NCI-H146 treated with DMSO at 0.1 percent for 48 hours (cell line): Measurements from ENCODE around the gene XPR1.
A peak's percentile ranks its signal among the peaks of the same experiment; 100 is the strongest.

Experiments used
- DNase-seq: peaks from one replicate; lab custom pipeline; 2025; ENCODE audit not compliant: unreplicated experiment; lab: John Stamatoyannopoulos, UW

XPR1 gene

GRCh38 chr1:180912211-180912800, 280.5 kb downstream of the XPR1 start:
- DNase-seq, result no peak

- DNase-seq, result peak; percentile 26
These were observed 281.2 kb downstream of the XPR1 start, which contains the start of gene KIAA1614 for GRCh38 chr1:180912801-180913565. Gene KIAA1614 (plus strand): TSS chr1:180912897. CDS start chr1:180913244, 347 bp downstream.

GRCh38 chr1:180915426-180915965, 283.7 kb downstream of the XPR1 start:
- DNase-seq, result no peak

GRCh38 chr1:180916012-180916770, 284.4 kb downstream of the XPR1 start:
- no peak for DNase-seq

- DNase-seq, result no peak
These were observed 284.9 kb downstream of the XPR1 start for GRCh38 chr1:180916771-180917170.

GRCh38 chr1:180917306-180918065, 285.7 kb downstream of the XPR1 start:
- DNase-seq, result no peak

- DNase-seq, result no peak
These were observed 286.7 kb downstream of the XPR1 start for GRCh38 chr1:180918519-180918918.

GRCh38 chr1:180919183-180919700, 287.4 kb downstream of the XPR1 start:
- no peak for DNase-seq

- DNase-seq, result no peak
These were observed 288.4 kb downstream of the XPR1 start for GRCh38 chr1:180920193-180920592.

- DNase-seq, result no peak
These were observed 288.9 kb downstream of the XPR1 start for GRCh38 chr1:180920702-180921101.

GRCh38 chr1:180921386-180921785, 289.6 kb downstream of the XPR1 start:
- DNase-seq, result no peak

- DNase-seq, result no peak
These were observed 290.2 kb downstream of the XPR1 start for GRCh38 chr1:180921891-180922630.

GRCh38 chr1:180922631-180923015, 290.8 kb downstream of the XPR1 start:
- DNase-seq, result no peak

GRCh38 chr1:180923021-180923841, 291.4 kb downstream of the XPR1 start:
- no peak for DNase-seq

GRCh38 chr1:180923887-180924286, 292.1 kb downstream of the XPR1 start:
- DNase-seq, result no peak

GRCh38 chr1:180924939-180925338, 293.1 kb downstream of the XPR1 start:
- no peak for DNase-seq

GRCh38 chr1:180925471-180926051, 293.7 kb downstream of the XPR1 start:
- DNase-seq, result no peak

GRCh38 chr1:180926164-180926981, 294.6 kb downstream of the XPR1 start:
- no peak for DNase-seq
